ENCODE measurements around the gene GP1BB. TPM values are rescaled to one million over a fixed set of nuclear protein-coding genes. Genes with fewer than 3 reads are reported as not detected.

GP1BB gene
- polyA plus RNA-seq, 1 donor from 2014 or later = 2.0 TPM

- Mint-ChIP-seq H3K9me3 (no peaks in the 10 kb centered on the region), H3K27me3 (peaks cover 2% of the 10 kb centered on the region), H3K27ac (no peak overlapping the region), H3K4me3 (no peak overlapping the region), H3K4me1 (peaks cover 0 to 2% (median 1%) of the 10 kb centered on the region in 3 donors), H3K36me3 (no peaks in the 10 kb centered on the region)
Observed at GRCh38 chr22:19734837-19735382, 11.6 kb downstream of the GP1BB start.

- Mint-ChIP-seq H3K27ac (no peak overlapping the region), H3K27me3 (no peaks in the 10 kb centered on the region), H3K4me3 (no peak overlapping the region), H3K36me3 (no peaks in the 10 kb centered on the region), H3K9me3 (no peaks in the 10 kb centered on the region), H3K4me1 (no peaks in the 10 kb centered on the region)
Observed at GRCh38 chr22:19735665-19736510, 12.5 kb downstream of the GP1BB start.

GRCh38 chr22:19737846-19738663, 14.7 kb downstream of the GP1BB start:
- Mint-ChIP-seq H3K4me3 (no peak overlapping the region), H3K36me3 (no peaks in the 10 kb centered on the region), H3K27me3 (no peaks in the 10 kb centered on the region), H3K27ac (no peak overlapping the region), H3K9me3 (no peaks in the 10 kb centered on the region), H3K4me1 (no peaks in the 10 kb centered on the region)

- Mint-ChIP-seq H3K4me3 (no peak overlapping the region), H3K4me1 (no peaks in the 10 kb centered on the region), H3K9me3 (no peaks in the 10 kb centered on the region), H3K36me3 (no peaks in the 10 kb centered on the region), H3K27ac (no peak overlapping the region), H3K27me3 (no peaks in the 10 kb centered on the region)
Observed at GRCh38 chr22:19738664-19739447, 15.5 kb downstream of the GP1BB start.

- H3K27me3 Mint-ChIP-seq = no peaks in the 10 kb centered on the region
- H3K36me3 Mint-ChIP-seq = no peaks in the 10 kb centered on the region
- no peaks in the 10 kb centered on the region for H3K9me3 Mint-ChIP-seq
- H3K4me3 Mint-ChIP-seq = no peak overlapping the region
- no peaks in the 10 kb centered on the region for H3K4me1 Mint-ChIP-seq
- no peak overlapping the region for H3K27ac Mint-ChIP-seq
Observed at GRCh38 chr22:19739448-19739895, 16.1 kb downstream of the GP1BB start.

- H3K27me3 Mint-ChIP-seq = no peaks in the 10 kb centered on the region
- no peak overlapping the region for H3K27ac Mint-ChIP-seq
- H3K9me3 Mint-ChIP-seq = no peaks in the 10 kb centered on the region
- no peaks in the 10 kb centered on the region for H3K36me3 Mint-ChIP-seq
- H3K4me3 Mint-ChIP-seq = no peak overlapping the region
- H3K4me1 Mint-ChIP-seq = no peaks in the 10 kb centered on the region
Observed at GRCh38 chr22:19739911-19740449, 16.6 kb downstream of the GP1BB start.

- Mint-ChIP-seq H3K4me3 (no peak overlapping the region), H3K4me1 (no peaks in the 10 kb centered on the region), H3K27me3 (no peaks in the 10 kb centered on the region), H3K9me3 (no peaks in the 10 kb centered on the region), H3K27ac (no peak overlapping the region), H3K36me3 (no peaks in the 10 kb centered on the region)
Observed at GRCh38 chr22:19740586-19740985, 17.2 kb downstream of the GP1BB start.

GRCh38 chr22:19741053-19741452, 17.7 kb downstream of the GP1BB start:
- Mint-ChIP-seq H3K27me3 (no peaks in the 10 kb centered on the region), H3K9me3 (no peaks in the 10 kb centered on the region), H3K36me3 (no peaks in the 10 kb centered on the region), H3K27ac (no peak overlapping the region), H3K4me3 (no peak overlapping the region), H3K4me1 (no peaks in the 10 kb centered on the region)

GRCh38 chr22:19742160-19743066, 19.1 kb downstream of the GP1BB start:
- Mint-ChIP-seq H3K4me3 (no peak overlapping the region), H3K36me3 (no peaks in the 10 kb centered on the region), H3K27ac (no peak overlapping the region), H3K27me3 (no peaks in the 10 kb centered on the region), H3K9me3 (no peaks in the 10 kb centered on the region), H3K4me1 (no peaks in the 10 kb centered on the region)

GRCh38 chr22:19743081-19743480, 19.7 kb downstream of the GP1BB start:
- Mint-ChIP-seq H3K27ac (no peak overlapping the region), H3K9me3 (no peaks in the 10 kb centered on the region), H3K4me3 (no peak overlapping the region), H3K4me1 (no peaks in the 10 kb centered on the region), H3K27me3 (no peaks in the 10 kb centered on the region), H3K36me3 (no peaks in the 10 kb centered on the region)

- Mint-ChIP-seq H3K4me1 (no peaks in the 10 kb centered on the region), H3K27me3 (no peaks in the 10 kb centered on the region), H3K4me3 (no peak overlapping the region), H3K27ac (no peak overlapping the region), H3K9me3 (no peaks in the 10 kb centered on the region), H3K36me3 (no peaks in the 10 kb centered on the region)
Observed at GRCh38 chr22:19743651-19744050, 20.3 kb downstream of the GP1BB start.

- no peak overlapping the region for H3K27ac Mint-ChIP-seq
- H3K27me3 Mint-ChIP-seq = peaks cover 3% of the 10 kb centered on the region
- H3K4me3 Mint-ChIP-seq = no peak overlapping the region
- H3K9me3 Mint-ChIP-seq = no peaks in the 10 kb centered on the region
- no peaks in the 10 kb centered on the region for H3K36me3 Mint-ChIP-seq
- H3K4me1 Mint-ChIP-seq = no peaks in the 10 kb centered on the region
Observed at GRCh38 chr22:19744350-19745006, 21.1 kb downstream of the GP1BB start.

Measured in IgD-negative memory B cell (primary cell).